Neural cell (in vitro differentiated cells): ENCODE results near the gene C2CD2.

ENCODE experiments used
- CTCF ChIP-seq: fragments of 450-650 bp; IDR thresholded peaks from 2 replicates; pipeline ENCODE4 v1.5.1; 2014; ENCODE audit warnings: antibody characterized with exemption, mild to moderate bottlenecking, moderate library complexity; ENCODE audit not compliant: poor library complexity, severe bottlenecking
- POLR2AphosphoS5 ChIP-seq: IDR thresholded peaks from 2 replicates; pipeline ENCODE4 v1.6.1; 2012

- TF ChIP-seq CTCF (no peak), POLR2AphosphoS5 (no peak)
Observed at GRCh38 chr21:41948901-41949300, 4.9 kb downstream of the C2CD2 start.
